Fibroblast of the aortic adventitia (primary cell): ENCODE measurements around the gene ZNF487. TPM values are rescaled to one million over a fixed set of nuclear protein-coding genes. Genes with fewer than 3 reads are reported as not detected.

Experiments used
- DNase-seq: peaks from one replicate; pipeline ENCODE4 v3.0.0-alpha.2; 2010; ENCODE audit warnings: low read depth
- H3K4me3 ChIP-seq: 2 replicates; pipeline ENCODE4 v1.5.1; 2011; ENCODE audit warnings: low read depth, mild to moderate bottlenecking, control low read depth, low read length, moderate library complexity
- CTCF ChIP-seq: IDR thresholded peaks from 2 replicates; pipeline ENCODE4 v1.5.1; 2011; ENCODE audit warnings: mild to moderate bottlenecking, low read length, control low read depth, inconsistent platforms; ENCODE audit not compliant: insufficient read depth
- small RNA-seq: library from RNA; depleted of rRNA; stranded (forward); fragments of <200 nt; gene quantifications from one replicate; pipeline ENCODE3, GENCODE V24; 2012
- total RNA-seq: library from RNA; depleted of rRNA; stranded (reverse); fragments of >200 nt; gene quantifications from 2 replicates; pipeline ENCODE4 v1.2.3, GENCODE V29; 2012; ENCODE audit warnings: low replicate concordance

Gene ZNF487
- total RNA-seq, 1 donor: 36.5 TPM

GRCh38 chr10:43479275-43479674 lies 42.4 kb downstream of the ZNF487 start:
- H3K4me3 ChIP-seq: no peak overlapping the region
- TF ChIP-seq CTCF: no peak
- peak; percentile 28 for DNase-seq

DNA sequence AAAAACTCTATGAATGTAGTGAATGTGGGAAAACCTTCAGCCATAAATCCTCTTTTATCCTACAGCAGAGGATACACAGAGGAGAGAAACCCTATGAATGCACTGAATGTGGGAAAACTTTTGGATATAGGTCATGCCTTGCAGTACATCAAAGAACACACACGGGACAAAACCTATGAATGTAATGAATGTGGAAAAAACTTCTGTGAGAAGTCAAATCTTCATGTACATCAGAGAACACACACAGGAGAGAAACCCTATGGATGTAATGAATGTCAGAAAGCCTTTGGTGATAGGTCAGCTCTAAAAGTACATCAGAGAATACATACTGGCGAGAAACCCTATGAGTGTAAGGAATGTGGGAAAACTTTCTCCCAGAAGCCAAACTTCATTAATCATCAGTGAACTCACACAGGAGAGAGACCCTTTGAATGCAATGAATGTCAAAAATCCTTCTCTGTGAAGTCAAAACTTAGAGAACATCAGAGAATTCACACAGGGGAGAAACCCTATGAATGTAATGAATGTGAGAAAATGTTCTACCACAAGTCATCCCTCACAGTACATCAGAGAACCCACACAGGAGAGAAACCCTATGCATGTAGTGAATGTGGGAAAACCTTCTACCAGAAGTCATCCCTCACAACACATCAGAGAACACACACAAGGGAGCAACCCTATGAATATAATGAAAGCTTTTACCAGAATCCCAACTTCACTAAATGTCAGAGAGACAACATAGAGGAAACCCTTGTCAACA lies 45.6 kb downstream of the ZNF487 start:
- no peak for DNase-seq
- H3K4me3 ChIP-seq: no peak overlapping the region
- TF ChIP-seq CTCF: no peak

- TF ChIP-seq CTCF: no peak
- H3K4me3 ChIP-seq: no peak overlapping the region
- no peak for DNase-seq
Observed at GRCh38 chr10:43491855-43492254, 54.9 kb downstream of the ZNF487 start.

- H3K4me3 ChIP-seq: no peak overlapping the region
- DNase-seq: no peak
- TF ChIP-seq CTCF: no peak
Observed at GRCh38 chr10:43502931-43503330, 66.0 kb downstream of the ZNF487 start.

GRCh38 chr10:43524434-43525247 lies 87.7 kb downstream of the ZNF487 start:
- no peak overlapping the region for H3K4me3 ChIP-seq
- TF ChIP-seq CTCF: no peak
- peak; percentile 2 for DNase-seq

Small RNA genes lying within 50 kb of the gene (small RNA-seq; reads per million reads assigned to genes)
- not detected for gene RNU7-193P
- gene SNORD3J: not detected

Other genes starting within 250 kb of the ZNF487 start
- gene RASGEF1A, start 170.0 kb upstream of the ZNF487 start, total RNA-seq: 0.54 and 0.82 TPM in 2 replicates
- not detected in 2 replicates for gene FXYD4, start 65.5 kb upstream of the ZNF487 start, total RNA-seq
- 66.2 and 196 TPM in 2 replicates for gene HNRNPF, start 27.9 kb upstream of the ZNF487 start, total RNA-seq
- gene ZNF239, start 137.5 kb downstream of the ZNF487 start, total RNA-seq: 1.8 and 6.6 TPM in 2 replicates
- 3.8 and 4.0 TPM in 2 replicates for gene ZNF485, start 169.3 kb downstream of the ZNF487 start, total RNA-seq
- 40.2 and 65.3 TPM in 2 replicates for gene ZNF32, start 211.8 kb downstream of the ZNF487 start, total RNA-seq